ENCODE measurements around the gene GGT5. TPM values are rescaled to one million over a fixed set of nuclear protein-coding genes. Genes with fewer than 3 reads are reported as not detected.
A peak's percentile ranks its signal among the peaks of the same experiment; 100 is the strongest.
"Not testable (repeated sequence)": the region's sequence is repeated elsewhere in the genome, so short reads cannot be mapped to it uniquely, and the experiment has no call there.

GGT5 gene
- total RNA-seq, 6 experiments from 2014 or later: 0.17 to 0.61 (median 0.27) TPM

DNA sequence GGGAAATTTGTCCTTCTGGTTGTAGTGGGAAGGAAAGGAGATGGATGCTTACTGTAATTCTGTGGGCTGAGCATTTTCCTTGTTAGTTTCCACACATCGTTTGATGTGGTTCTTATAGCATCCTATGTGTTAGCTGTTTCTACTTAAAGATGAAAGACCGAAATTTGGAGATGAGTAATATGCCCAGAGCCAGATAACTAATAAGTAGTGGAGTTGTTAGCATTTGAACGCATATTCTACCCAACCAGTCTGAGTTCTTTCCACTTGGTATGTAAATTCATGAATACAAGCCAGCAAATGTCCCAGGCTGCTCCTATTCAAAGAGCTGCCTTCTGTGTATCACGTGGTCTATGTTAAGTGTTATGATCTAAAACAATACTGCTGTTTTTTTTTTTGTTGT, 40.4 kb upstream of the GGT5 start:
- Mint-ChIP-seq H3K27me3 (ENCODE audit: insufficient read depth) (no peaks in the 10 kb centered on the region; the same call in 1 of the 2 replicates), H3K4me3 (peak overlapping the region; percentile 71), H3K4me1 (ENCODE audit: low read depth) (peaks cover 78% of the 10 kb centered on the region), H3K9me3 (no peaks in the 10 kb centered on the region), H3K36me3 (ENCODE audit: low read depth) (peaks cover 7% of the 10 kb centered on the region; the same call in 1 of the 2 replicates), H3K27ac (peak overlapping the region; percentile 86)
- peak; percentile 41 for DNase-seq
- TF ChIP-seq CTCF (IDR thresholded peaks at IDR 0.05): no peak

GRCh38 chr22:24284747-24285203, 39.9 kb upstream of the GGT5 start:
- H3K27me3 Mint-ChIP-seq (ENCODE audit: insufficient read depth): no peaks in the 10 kb centered on the region; the same call in 1 of the 2 replicates
- peaks cover 7% of the 10 kb centered on the region; the same call in 1 of the 2 replicates for H3K36me3 Mint-ChIP-seq (ENCODE audit: low read depth)
- H3K27ac Mint-ChIP-seq: peak overlapping the region; percentile 86
- peak; percentile 45 for DNase-seq
- H3K4me3 Mint-ChIP-seq: peak overlapping the region; percentile 71
- no peaks in the 10 kb centered on the region for H3K9me3 Mint-ChIP-seq
- no peak for TF ChIP-seq CTCF (IDR thresholded peaks at IDR 0.05)
- peaks cover 75% of the 10 kb centered on the region for H3K4me1 Mint-ChIP-seq (ENCODE audit: low read depth)

DNA sequence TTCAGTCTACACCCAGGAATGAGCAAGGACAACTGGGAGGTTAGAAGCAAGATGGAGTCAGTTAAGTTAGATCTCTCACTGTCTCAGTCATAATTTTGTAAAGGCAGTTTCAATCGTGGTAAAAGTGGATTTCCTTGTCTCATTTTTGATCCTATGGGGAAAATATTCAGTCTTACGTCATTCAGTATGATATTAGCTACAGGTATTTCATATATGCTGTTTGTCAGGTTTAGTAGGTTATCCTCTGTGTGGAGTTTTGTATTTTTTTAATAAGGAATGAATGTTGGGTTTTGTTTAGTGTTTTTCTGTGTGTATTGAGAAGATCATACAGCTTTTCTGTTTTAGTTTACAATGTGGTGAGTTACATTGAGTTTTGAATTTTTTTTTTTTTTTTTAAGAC, 37.5 kb upstream of the GGT5 start:
- no peak overlapping the region for H3K4me3 Mint-ChIP-seq
- no peaks in the 10 kb centered on the region for H3K9me3 Mint-ChIP-seq
- peaks cover 7% of the 10 kb centered on the region; the same call in 1 of the 2 replicates for H3K36me3 Mint-ChIP-seq (ENCODE audit: low read depth)
- DNase-seq: no peak
- no peak for TF ChIP-seq CTCF (IDR thresholded peaks at IDR 0.05)
- H3K27ac Mint-ChIP-seq: no peak overlapping the region
- H3K4me1 Mint-ChIP-seq (ENCODE audit: low read depth): peaks cover 54% of the 10 kb centered on the region
- H3K27me3 Mint-ChIP-seq (ENCODE audit: insufficient read depth): no peaks in the 10 kb centered on the region; the same call in 1 of the 2 replicates

GRCh38 chr22:24280363-24280762, 35.5 kb upstream of the GGT5 start:
- not testable (repeated sequence) for H3K27ac Mint-ChIP-seq; H3K27me3 Mint-ChIP-seq (ENCODE audit: insufficient read depth); DNase-seq; H3K4me3 Mint-ChIP-seq; H3K9me3 Mint-ChIP-seq
- Mint-ChIP-seq H3K36me3 (ENCODE audit: low read depth) (peaks cover 13% of the 10 kb centered on the region), H3K4me1 (ENCODE audit: low read depth) (peaks cover 41% of the 10 kb centered on the region)

- not testable (repeated sequence) for DNase-seq; H3K36me3 Mint-ChIP-seq (ENCODE audit: low read depth); H3K4me3 Mint-ChIP-seq; H3K27me3 Mint-ChIP-seq (ENCODE audit: insufficient read depth); H3K9me3 Mint-ChIP-seq
- H3K4me1 Mint-ChIP-seq (ENCODE audit: low read depth): peaks cover 50% of the 10 kb centered on the region
- H3K27ac Mint-ChIP-seq: peak overlapping the region; percentile 59
- peak; percentile 49; the same call in 1 of the 2 replicates for TF ChIP-seq CTCF (IDR thresholded peaks at IDR 0.05)
These were observed 30.0 kb upstream of the GGT5 start for GRCh38 chr22:24274696-24275405.

GRCh38 chr22:24273906-24274305, 29.0 kb upstream of the GGT5 start:
- H3K27me3 Mint-ChIP-seq (ENCODE audit: insufficient read depth); H3K36me3 Mint-ChIP-seq (ENCODE audit: low read depth); H3K9me3 Mint-ChIP-seq: not testable (repeated sequence)
- peaks cover 47% of the 10 kb centered on the region for H3K4me1 Mint-ChIP-seq (ENCODE audit: low read depth)
- DNase-seq: peak; percentile 11
- H3K27ac Mint-ChIP-seq: 0 out of 2 replicates have a peak overlapping the region, but pooled peaks have one; percentile 48
- peak overlapping the region; percentile 36 for H3K4me3 Mint-ChIP-seq

DNA sequence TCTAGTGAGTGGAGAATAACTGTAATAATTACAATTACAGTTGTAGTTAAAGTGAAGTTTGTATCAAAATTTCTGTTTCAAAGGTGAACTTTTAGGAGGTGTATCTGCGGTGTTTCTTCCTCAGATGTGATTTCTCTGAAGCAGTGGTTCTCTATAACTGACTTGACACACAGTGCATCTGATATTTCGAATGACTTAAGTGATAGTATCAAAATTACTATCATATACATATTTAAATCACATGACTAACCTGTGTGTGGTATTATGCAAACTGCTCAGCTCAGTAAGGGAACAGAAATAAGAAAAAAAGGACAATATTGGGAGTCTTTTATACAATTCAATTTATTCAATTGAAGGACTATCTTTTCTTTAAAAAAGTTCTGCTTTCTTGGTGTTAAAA, 28.1 kb upstream of the GGT5 start:
- H3K9me3 Mint-ChIP-seq: not testable (repeated sequence)

More for the DNA sequence above, 28.1 kb upstream of the GGT5 start:
- H3K27ac Mint-ChIP-seq; H3K36me3 Mint-ChIP-seq (ENCODE audit: low read depth); H3K27me3 Mint-ChIP-seq (ENCODE audit: insufficient read depth); DNase-seq; H3K4me3 Mint-ChIP-seq: not testable (repeated sequence)
- peaks cover 47% of the 10 kb centered on the region for H3K4me1 Mint-ChIP-seq (ENCODE audit: low read depth)

Measured in HFFc6 (cell line).